HepG2 (cell line): ENCODE data around the gene FAM118B. TPM values are rescaled to one million over a fixed set of nuclear protein-coding genes. Genes with fewer than 3 reads are reported as not detected.
A peak's percentile ranks its signal among the peaks of the same experiment; 100 is the strongest.

Experiments used
- ATF7 ChIP-seq, 2 experiments: fragments of 450-650 bp in 1 of 2; sonication (generic) in 1 of 2; formaldehyde crosslinking in 1 of 2; IDR thresholded peaks; 2 replicates each; pipeline versions ENCODE4 v1.4.0 to v1.6.1; 2016 to 2020; ENCODE audit warnings: antibody characterized with exemption in 1 of 2, mild to moderate bottlenecking in 1 of 2, missing genetic modification reagents in 1 of 2
- CENPT ChIP-seq: sonication (generic); formaldehyde crosslinking; IDR thresholded peaks from 2 replicates; pipeline ENCODE4 v1.8.0; 2022; ENCODE audit warnings: low read depth, mild to moderate bottlenecking, moderate library complexity, missing genetic modification reagents
- ETV5 ChIP-seq: IDR thresholded peaks from 2 replicates; pipeline ENCODE4 v1.6.1; 2018; ENCODE audit warnings: missing biosample characterization, missing genetic modification reagents, inconsistent platforms, borderline replicate concordance
- FOXA3 ChIP-seq: IDR thresholded peaks from 2 replicates; pipeline ENCODE4 v1.6.1; 2016; ENCODE audit warnings: missing genetic modification reagents, missing compliant biosample characterization
- GPN1 ChIP-seq: sonication (generic); formaldehyde crosslinking; IDR thresholded peaks from 2 replicates; pipeline ENCODE4 v1.5.1; 2020; ENCODE audit warnings: missing genetic modification reagents, borderline replicate concordance
- RAD21 ChIP-seq: fragments of 450-650 bp; formaldehyde crosslinking; IDR thresholded peaks from 2 replicates; pipeline ENCODE4 v1.5.0; 2020; ENCODE audit warnings: mild to moderate bottlenecking
- RBFOX2 ChIP-seq: fragments of 200-400 bp; formaldehyde crosslinking; IDR thresholded peaks from 2 replicates; pipeline ENCODE4 v1.6.1; 2017; ENCODE audit warnings: low read depth, mild to moderate bottlenecking, low read length
- ZBTB14 ChIP-seq: sonication (generic); formaldehyde crosslinking; IDR thresholded peaks from 2 replicates; pipeline ENCODE4 v1.4.0; 2020; ENCODE audit warnings: missing genetic modification reagents
- ZBTB33 ChIP-seq: sonication (generic); formaldehyde crosslinking; IDR thresholded peaks from 2 replicates; pipeline ENCODE4 v1.4.0; 2020; ENCODE audit warnings: missing genetic modification reagents
- ZBTB43 ChIP-seq: sonication (generic); formaldehyde crosslinking; conservative IDR thresholded peaks from 2 replicates; pipeline ENCODE4 v1.4.0; 2020; ENCODE audit warnings: missing genetic modification reagents
- ZNF563 ChIP-seq: sonication (generic); formaldehyde crosslinking; IDR thresholded peaks from 2 replicates; pipeline ENCODE4 v1.8.0; 2022; ENCODE audit warnings: mild to moderate bottlenecking, moderate library complexity, missing genetic modification reagents
- ZNF777 ChIP-seq: sonication (generic); formaldehyde crosslinking; IDR thresholded peaks from 2 replicates; pipeline ENCODE4 v1.4.0; 2020; ENCODE audit warnings: missing genetic modification reagents
- polyA plus RNA-seq, 8 experiments: library from polyadenylated mRNA; depleted of rRNA in 3 of 8; stranded (reverse) in 7 of 8; unstranded in 1 of 8; fragments of >200 nt; fragmentation: Illumina TruSeq in 4 of 8; extraction: Trizol in 4 of 8; gene quantifications; 2 replicates each; pipeline versions ENCODE4 v1.2.1 to v1.2.3, GENCODE V29; 2011 to 2016; ENCODE audit warnings: low read depth in 4 of 8, missing spikeins in 1 of 8, mixed read lengths in 1 of 8; ENCODE audit not compliant: insufficient read depth in 1 of 8
- total RNA-seq, 5 experiments: library from RNA; depleted of rRNA; stranded (reverse); fragments of >200 nt; fragmentation: Illumina TruSeq; extraction: Trizol; gene quantifications; 2 replicates each; pipeline ENCODE4 v1.2.3, GENCODE V29; 2016; ENCODE audit warnings: low read depth in 1 of 5
- TF ChIP-seq, protein P1 (sequence below): sonication (generic); formaldehyde crosslinking; IDR thresholded peaks from 2 replicates; pipeline ENCODE4 v1.4.0; 2020; ENCODE audit warnings: missing genetic modification reagents
- TF ChIP-seq, protein P2 (sequence below): sonication (generic); formaldehyde crosslinking; IDR thresholded peaks from 2 replicates; pipeline ENCODE4 v1.8.1; 2022; ENCODE audit warnings: low read depth, mild to moderate bottlenecking, missing genetic modification reagents
- TF ChIP-seq, protein P3 (sequence below): sonication (generic); formaldehyde crosslinking; IDR thresholded peaks from 2 replicates; pipeline ENCODE4 v1.5.0; 2020; ENCODE audit warnings: mild to moderate bottlenecking, low read depth, missing genetic modification reagents, borderline replicate concordance

The FAM118B gene
- total and polyA plus RNA-seq, 2 of the 13 experiments (the other 11 are each of a cell fraction or from before 2014, with no cell fraction given), result 10.2 to 25.7 TPM

- no peak for TF ChIP-seq ZBTB33 (CRISPR knock-in tag)
- no peak for TF ChIP-seq GPN1 (CRISPR knock-in tag)
- TF ChIP-seq, protein P1, sequence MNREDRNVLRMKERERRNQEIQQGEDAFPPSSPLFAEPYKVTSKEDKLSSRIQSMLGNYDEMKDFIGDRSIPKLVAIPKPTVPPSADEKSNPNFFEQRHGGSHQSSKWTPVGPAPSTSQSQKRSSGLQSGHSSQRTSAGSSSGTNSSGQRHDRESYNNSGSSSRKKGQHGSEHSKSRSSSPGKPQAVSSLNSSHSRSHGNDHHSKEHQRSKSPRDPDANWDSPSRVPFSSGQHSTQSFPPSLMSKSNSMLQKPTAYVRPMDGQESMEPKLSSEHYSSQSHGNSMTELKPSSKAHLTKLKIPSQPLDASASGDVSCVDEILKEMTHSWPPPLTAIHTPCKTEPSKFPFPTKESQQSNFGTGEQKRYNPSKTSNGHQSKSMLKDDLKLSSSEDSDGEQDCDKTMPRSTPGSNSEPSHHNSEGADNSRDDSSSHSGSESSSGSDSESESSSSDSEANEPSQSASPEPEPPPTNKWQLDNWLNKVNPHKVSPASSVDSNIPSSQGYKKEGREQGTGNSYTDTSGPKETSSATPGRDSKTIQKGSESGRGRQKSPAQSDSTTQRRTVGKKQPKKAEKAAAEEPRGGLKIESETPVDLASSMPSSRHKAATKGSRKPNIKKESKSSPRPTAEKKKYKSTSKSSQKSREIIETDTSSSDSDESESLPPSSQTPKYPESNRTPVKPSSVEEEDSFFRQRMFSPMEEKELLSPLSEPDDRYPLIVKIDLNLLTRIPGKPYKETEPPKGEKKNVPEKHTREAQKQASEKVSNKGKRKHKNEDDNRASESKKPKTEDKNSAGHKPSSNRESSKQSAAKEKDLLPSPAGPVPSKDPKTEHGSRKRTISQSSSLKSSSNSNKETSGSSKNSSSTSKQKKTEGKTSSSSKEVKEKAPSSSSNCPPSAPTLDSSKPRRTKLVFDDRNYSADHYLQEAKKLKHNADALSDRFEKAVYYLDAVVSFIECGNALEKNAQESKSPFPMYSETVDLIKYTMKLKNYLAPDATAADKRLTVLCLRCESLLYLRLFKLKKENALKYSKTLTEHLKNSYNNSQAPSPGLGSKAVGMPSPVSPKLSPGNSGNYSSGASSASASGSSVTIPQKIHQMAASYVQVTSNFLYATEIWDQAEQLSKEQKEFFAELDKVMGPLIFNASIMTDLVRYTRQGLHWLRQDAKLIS, result no peak
- peak; percentile 22; the same call in 1 of the 2 replicates for TF ChIP-seq ZNF563 (CRISPR knock-in tag)
- TF ChIP-seq ZBTB14, result no peak; the same call in 1 of the 2 replicates
- TF ChIP-seq, protein P2, sequence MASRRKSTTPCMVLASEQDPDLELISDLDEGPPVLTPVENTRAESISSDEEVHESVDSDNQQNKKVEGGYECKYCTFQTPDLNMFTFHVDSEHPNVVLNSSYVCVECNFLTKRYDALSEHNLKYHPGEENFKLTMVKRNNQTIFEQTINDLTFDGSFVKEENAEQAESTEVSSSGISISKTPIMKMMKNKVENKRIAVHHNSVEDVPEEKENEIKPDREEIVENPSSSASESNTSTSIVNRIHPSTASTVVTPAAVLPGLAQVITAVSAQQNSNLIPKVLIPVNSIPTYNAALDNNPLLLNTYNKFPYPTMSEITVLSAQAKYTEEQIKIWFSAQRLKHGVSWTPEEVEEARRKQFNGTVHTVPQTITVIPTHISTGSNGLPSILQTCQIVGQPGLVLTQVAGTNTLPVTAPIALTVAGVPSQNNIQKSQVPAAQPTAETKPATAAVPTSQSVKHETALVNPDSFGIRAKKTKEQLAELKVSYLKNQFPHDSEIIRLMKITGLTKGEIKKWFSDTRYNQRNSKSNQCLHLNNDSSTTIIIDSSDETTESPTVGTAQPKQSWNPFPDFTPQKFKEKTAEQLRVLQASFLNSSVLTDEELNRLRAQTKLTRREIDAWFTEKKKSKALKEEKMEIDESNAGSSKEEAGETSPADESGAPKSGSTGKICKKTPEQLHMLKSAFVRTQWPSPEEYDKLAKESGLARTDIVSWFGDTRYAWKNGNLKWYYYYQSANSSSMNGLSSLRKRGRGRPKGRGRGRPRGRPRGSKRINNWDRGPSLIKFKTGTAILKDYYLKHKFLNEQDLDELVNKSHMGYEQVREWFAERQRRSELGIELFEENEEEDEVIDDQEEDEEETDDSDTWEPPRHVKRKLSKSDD (CRISPR knock-in tag), result 0 out of 2 replicates have a peak, but pooled peaks have one; percentile 17
- peak; percentile 60 for TF ChIP-seq ZNF777
- 0 out of 2 replicates have a peak, but pooled peaks have one; percentile 6 for TF ChIP-seq RAD21 (CRISPR knock-in tag)
- 0 out of 2 replicates have a peak, but pooled peaks have one; percentile 44 for TF ChIP-seq ETV5
- 0 out of 2 replicates have a peak, but pooled peaks have one; percentile 48 for TF ChIP-seq ZBTB43 (CRISPR knock-in tag)
- no peak; the same call in 1 of the 2 replicates for TF ChIP-seq CENPT
- peak; percentile 86 for TF ChIP-seq RBFOX2
- TF ChIP-seq, protein P3, sequence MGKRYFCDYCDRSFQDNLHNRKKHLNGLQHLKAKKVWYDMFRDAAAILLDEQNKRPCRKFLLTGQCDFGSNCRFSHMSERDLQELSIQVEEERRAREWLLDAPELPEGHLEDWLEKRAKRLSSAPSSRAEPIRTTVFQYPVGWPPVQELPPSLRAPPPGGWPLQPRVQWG, result 0 out of 2 replicates have a peak, but pooled peaks have one; percentile 51
- TF ChIP-seq ATF7 (IDR thresholded peaks at IDR 0.05), result no peak
- TF ChIP-seq ATF7 (CRISPR knock-in tag; IDR thresholded peaks at IDR 0.05), result no peak
- TF ChIP-seq FOXA3 (CRISPR knock-in tag), result no peak; the same call in 1 of the 2 replicates
Observed at GRCh38 chr11:126211236-126212088, at the start of gene FAM118B, which contains the start of gene RPUSD4 (continued).
